K562 (cell line): Measurements from ENCODE around the gene SGSH. TPM values are rescaled to one million over a fixed set of nuclear protein-coding genes. Genes with fewer than 3 reads are reported as not detected.

ENCODE experiments used
- BACH1 ChIP-seq: fragments of 200-800 bp; sonication (Bioruptor generic); IDR thresholded peaks from 2 replicates; pipeline ENCODE4 v1.6.1; 2016; ENCODE audit warnings: missing genetic modification characterization, missing compliant biosample characterization
- CXXC5 ChIP-seq: fragments of 250-450 bp; sonication (Bioruptor Pico); IDR thresholded peaks from 2 replicates; pipeline ENCODE4 v1.8.0; 2022; ENCODE audit warnings: inconsistent platforms, mild to moderate bottlenecking, moderate library complexity
- DMBX1 ChIP-seq: fragments of 250-450 bp; sonication (Bioruptor Pico); IDR thresholded peaks from 2 replicates; pipeline ENCODE4 v1.8.0; 2022; ENCODE audit warnings: inconsistent platforms, mild to moderate bottlenecking, moderate library complexity, borderline replicate concordance
- EWSR1 ChIP-seq: fragments of 450-650 bp; IDR thresholded peaks from 2 replicates; pipeline ENCODE4 v1.6.1; 2018; ENCODE audit warnings: borderline replicate concordance, mild to moderate bottlenecking, low read depth, moderate library complexity; ENCODE audit not compliant: partially characterized antibody
- HDAC1 ChIP-seq, 2 experiments: fragments of 450-650 bp; IDR thresholded peaks; 2 replicates each; pipeline ENCODE4 v1.6.1; 2016 to 2017; ENCODE audit warnings: inconsistent platforms in 1 of 2, mild to moderate bottlenecking in 1 of 2, moderate library complexity in 1 of 2
- HIVEP1 ChIP-seq: fragments of 250-450 bp; sonication (Bioruptor Pico); IDR thresholded peaks from 2 replicates; pipeline ENCODE4 v1.4.0; 2020; ENCODE audit warnings: mild to moderate bottlenecking
- MAZ ChIP-seq, 2 experiments: fragments of 450-650 bp in 1 of 2; sonication (generic) in 1 of 2; formaldehyde crosslinking; IDR thresholded peaks in 1 of 2; conservative IDR thresholded peaks in 1 of 2; 2 replicates each; pipeline versions ENCODE4 v1.4.0 to v1.5.0; 2020; ENCODE audit warnings: mild to moderate bottlenecking in 1 of 2, missing genetic modification reagents in 1 of 2
- NCOA1 ChIP-seq: fragments of 450-650 bp; IDR thresholded peaks from 2 replicates; pipeline ENCODE4 v1.6.1; 2016; ENCODE audit warnings: low read depth
- NFXL1 ChIP-seq: fragments of 450-650 bp; formaldehyde crosslinking; IDR thresholded peaks from 2 replicates; pipeline ENCODE4 v1.4.0; 2021; ENCODE audit warnings: mild to moderate bottlenecking
- RHOXF2B ChIP-seq: fragments of 250-450 bp; sonication (Bioruptor Pico); conservative IDR thresholded peaks from 2 replicates; pipeline ENCODE4 v1.5.1; 2021
- ZBTB12 ChIP-seq: fragments of 250-450 bp; sonication (Bioruptor Pico); IDR thresholded peaks from 2 replicates; pipeline ENCODE4 v1.4.0; 2020
- ZBTB8A ChIP-seq: fragments of 450-650 bp; IDR thresholded peaks from 2 replicates; pipeline ENCODE4 v1.6.1; 2018; ENCODE audit warnings: mild to moderate bottlenecking, moderate library complexity; ENCODE audit not compliant: partially characterized antibody
- ZNF121 ChIP-seq: sonication (generic); formaldehyde crosslinking; conservative IDR thresholded peaks from 2 replicates; pipeline ENCODE4 v1.8.0; 2022; ENCODE audit warnings: missing genetic modification reagents
- ZNF175 ChIP-seq: fragments of 200-800 bp; sonication (Bioruptor generic); IDR thresholded peaks from 2 replicates; pipeline ENCODE4 v1.6.1; 2016; ENCODE audit warnings: low read depth, mild to moderate bottlenecking, missing genetic modification characterization, missing compliant biosample characterization
- ZNF436 ChIP-seq: fragments of 250-450, 450-650 bp; sonication (Bioruptor Pico); formaldehyde crosslinking; IDR thresholded peaks from 2 replicates; pipeline ENCODE4 v1.7.0; 2020; ENCODE audit warnings: mild to moderate bottlenecking
- ZNF780A ChIP-seq: fragments of 250-450 bp; sonication (Bioruptor Pico); IDR thresholded peaks from 2 replicates; pipeline ENCODE4 v1.5.0; 2021; ENCODE audit warnings: mild to moderate bottlenecking
- polyA plus RNA-seq, 8 experiments: library from polyadenylated mRNA; depleted of rRNA in 4 of 8; stranded (reverse) in 5 of 8; unstranded in 3 of 8; fragments of >200 nt; fragmentation: Nextera tagmentation in 2 of 8; fragmentation: Illumina TruSeq in 1 of 8; extraction: Ambion mirVana in 2 of 8; extraction: Trizol in 1 of 8; gene quantifications; 2 replicates each; pipeline versions ENCODE4 v1.2.1 to v1.2.3, GENCODE V29; 2011 to 2014; ENCODE audit warnings: inconsistent platforms in 1 of 8, missing spikeins in 1 of 8
- total RNA-seq, 7 experiments: library from RNA; depleted of rRNA in 6 of 7; stranded (reverse); fragments of >200 nt in 6 of 7; fragmentation: Illumina TruSeq in 2 of 7; extraction: Trizol in 2 of 7; gene quantifications; 2 replicates each; pipeline versions ENCODE4 v1.2.1 to v1.2.3, GENCODE V29; 2011 to 2021; ENCODE audit warnings: low replicate concordance in 1 of 7
- TF ChIP-seq, protein P1 (sequence below), 2 experiments: fragments of 450-650 bp; IDR thresholded peaks; 2 replicates each; pipeline ENCODE4 v1.6.1; 2016; ENCODE audit warnings: mild to moderate bottlenecking in 2 of 2, borderline replicate concordance in 1 of 2, low read depth in 1 of 2, moderate library complexity in 1 of 2
- TF ChIP-seq, protein P2 (sequence below): sonication (generic); IDR thresholded peaks from 2 replicates; pipeline ENCODE4 v1.6.1; 2016

The SGSH gene
- total and polyA plus RNA-seq, 9 of the 15 experiments (the other 6 are each of a cell fraction or from before 2014, with no cell fraction given), result 0.25 to 15.7 (median 4.9) TPM

DNA sequence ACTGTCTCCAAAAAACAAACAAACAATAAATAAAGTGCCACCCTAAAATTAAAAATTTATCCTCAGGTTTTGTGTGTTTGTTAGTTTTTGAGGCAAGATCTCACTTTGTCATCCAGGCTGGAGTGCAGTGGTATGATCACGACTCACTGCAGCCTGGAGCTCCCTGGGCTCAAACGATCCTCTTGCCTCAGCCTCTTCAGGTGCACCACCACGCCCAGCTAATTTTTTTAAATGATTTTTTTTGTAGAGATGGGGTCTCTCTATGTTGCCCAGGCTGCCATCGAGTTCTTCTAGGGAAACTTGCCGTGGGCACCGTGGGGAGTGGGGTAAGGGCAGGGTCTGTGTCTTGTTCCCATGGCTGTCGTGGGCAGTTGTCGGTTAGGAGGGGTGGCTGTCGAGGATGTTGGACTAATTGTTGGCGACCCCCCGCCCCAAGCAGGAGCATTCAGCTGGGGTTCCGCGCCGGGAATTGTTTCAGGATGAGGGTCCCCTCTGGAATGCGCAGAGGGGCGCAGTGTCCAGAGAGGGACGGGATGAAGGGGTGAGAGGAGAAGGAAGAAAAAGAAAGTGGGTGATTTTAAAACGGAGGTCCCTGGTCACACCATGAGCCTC lies 39.4 kb upstream of the SGSH start (continued):
- TF ChIP-seq, protein P1, sequence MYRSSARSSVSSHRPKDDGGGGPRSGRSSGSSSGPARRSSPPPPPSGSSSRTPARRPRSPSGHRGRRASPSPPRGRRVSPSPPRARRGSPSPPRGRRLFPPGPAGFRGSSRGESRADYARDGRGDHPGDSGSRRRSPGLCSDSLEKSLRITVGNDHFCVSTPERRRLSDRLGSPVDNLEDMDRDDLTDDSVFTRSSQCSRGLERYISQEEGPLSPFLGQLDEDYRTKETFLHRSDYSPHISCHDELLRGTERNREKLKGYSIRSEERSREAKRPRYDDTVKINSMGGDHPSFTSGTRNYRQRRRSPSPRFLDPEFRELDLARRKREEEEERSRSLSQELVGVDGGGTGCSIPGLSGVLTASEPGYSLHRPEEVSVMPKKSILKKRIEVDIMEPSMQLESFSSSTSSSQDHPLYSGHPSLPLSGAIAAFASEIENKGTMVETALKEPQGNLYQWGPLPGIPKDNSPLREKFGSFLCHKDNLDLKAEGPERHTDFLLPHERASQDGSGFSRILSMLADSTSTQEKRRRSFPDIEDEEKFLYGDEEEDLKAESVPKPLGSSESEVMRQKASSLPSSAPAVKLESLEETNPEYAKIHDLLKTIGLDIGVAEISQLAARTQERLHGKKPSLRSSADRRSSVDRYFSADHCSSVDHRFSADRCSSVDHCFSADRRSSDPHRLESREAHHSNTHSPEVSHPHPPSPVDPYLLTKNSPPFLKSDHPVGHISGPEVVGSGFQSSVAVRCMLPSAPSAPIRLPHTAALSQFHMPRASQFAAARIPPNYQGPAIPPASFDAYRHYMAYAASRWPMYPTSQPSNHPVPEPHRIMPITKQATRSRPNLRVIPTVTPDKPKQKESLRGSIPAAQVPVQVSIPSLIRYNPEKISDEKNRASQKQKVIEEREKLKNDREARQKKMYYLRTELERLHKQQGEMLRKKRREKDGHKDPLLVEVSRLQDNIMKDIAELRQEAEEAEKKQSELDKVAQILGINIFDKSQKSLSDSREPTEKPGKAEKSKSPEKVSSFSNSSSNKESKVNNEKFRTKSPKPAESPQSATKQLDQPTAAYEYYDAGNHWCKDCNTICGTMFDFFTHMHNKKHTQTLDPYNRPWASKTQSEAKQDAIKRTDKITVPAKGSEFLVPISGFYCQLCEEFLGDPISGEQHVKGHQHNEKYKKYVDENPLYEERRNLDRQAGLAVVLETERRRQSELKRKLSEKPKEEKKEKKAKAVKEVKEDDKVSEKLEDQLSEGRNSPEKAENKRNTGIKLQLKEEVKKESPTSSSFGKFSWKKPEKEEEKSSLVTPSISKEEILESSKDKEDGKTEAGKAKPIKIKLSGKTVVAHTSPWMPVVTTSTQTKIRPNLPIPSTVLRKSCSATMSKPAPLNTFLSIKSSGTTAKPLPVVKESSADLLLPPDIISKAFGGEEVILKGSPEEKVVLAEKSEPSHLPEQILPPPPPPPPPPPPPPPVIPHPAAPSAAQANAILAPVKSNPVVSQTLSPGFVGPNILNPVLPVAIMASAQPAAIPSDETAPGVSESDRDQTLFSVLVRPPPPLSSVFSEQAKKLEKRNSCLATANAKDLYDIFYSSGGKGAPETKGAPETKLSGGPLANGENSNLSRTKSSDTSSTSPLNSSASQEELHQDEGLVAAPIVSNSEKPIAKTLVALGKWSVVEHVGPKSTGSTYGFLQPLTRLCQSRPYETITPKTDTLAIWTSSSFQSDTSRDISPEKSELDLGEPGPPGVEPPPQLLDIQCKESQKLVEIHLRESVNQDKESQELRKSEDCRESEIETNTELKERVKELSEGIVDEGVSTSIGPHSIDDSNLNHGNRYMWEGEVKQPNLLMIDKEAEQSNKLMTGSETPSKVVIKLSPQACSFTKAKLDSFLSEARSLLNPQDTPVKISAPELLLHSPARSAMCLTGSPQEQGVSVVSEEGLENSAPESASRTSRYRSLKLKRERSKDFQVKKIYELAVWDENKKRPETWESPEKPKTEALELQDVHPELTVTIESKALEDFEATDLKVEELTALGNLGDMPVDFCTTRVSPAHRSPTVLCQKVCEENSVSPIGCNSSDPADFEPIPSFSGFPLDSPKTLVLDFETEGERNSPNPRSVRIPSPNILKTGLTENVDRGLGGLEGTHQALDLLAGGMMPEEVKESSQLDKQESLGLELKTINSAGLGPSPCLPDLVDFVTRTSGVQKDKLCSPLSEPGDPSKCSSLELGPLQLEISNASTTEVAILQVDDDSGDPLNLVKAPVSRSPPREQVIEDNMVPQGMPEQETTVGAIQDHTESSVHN (IDR thresholded peaks at IDR 0.05; ENCODE audit: borderline replicate concordance in 1 of 2, low read depth in 1 of 2), result no peak
- no peak for TF ChIP-seq EWSR1
- TF ChIP-seq ZNF121 (CRISPR knock-in tag), result peak; percentile 34; the same call in 1 of the 2 replicates
- no peak for TF ChIP-seq ZBTB12
- TF ChIP-seq HIVEP1 (CRISPR knock-in tag), result no peak
- no peak for TF ChIP-seq DMBX1 (CRISPR knock-in tag)
- no peak for TF ChIP-seq RHOXF2B (CRISPR knock-in tag)
- TF ChIP-seq NCOA1, result 0 out of 2 replicates have a peak, but pooled peaks have one; percentile 5
- TF ChIP-seq ZNF436 (CRISPR knock-in tag), result no peak
- no peak for TF ChIP-seq ZNF780A (CRISPR knock-in tag)
- TF ChIP-seq HDAC1 (IDR thresholded peaks at IDR 0.05), result no peak
- TF ChIP-seq ZBTB8A, result no peak
- no peak for TF ChIP-seq ZNF175 (CRISPR knock-in tag)
- TF ChIP-seq, protein P2, sequence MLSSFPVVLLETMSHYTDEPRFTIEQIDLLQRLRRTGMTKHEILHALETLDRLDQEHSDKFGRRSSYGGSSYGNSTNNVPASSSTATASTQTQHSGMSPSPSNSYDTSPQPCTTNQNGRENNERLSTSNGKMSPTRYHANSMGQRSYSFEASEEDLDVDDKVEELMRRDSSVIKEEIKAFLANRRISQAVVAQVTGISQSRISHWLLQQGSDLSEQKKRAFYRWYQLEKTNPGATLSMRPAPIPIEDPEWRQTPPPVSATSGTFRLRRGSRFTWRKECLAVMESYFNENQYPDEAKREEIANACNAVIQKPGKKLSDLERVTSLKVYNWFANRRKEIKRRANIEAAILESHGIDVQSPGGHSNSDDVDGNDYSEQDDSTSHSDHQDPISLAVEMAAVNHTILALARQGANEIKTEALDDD, result no peak
- TF ChIP-seq CXXC5 (CRISPR knock-in tag), result no peak
- no peak for TF ChIP-seq MAZ (CRISPR knock-in tag; conservative IDR thresholded peaks at IDR 0.05 in 1 of 2, IDR thresholded peaks at IDR 0.05 in 1 of 2)
- no peak for TF ChIP-seq BACH1 (tag)
- TF ChIP-seq NFXL1 (CRISPR knock-in tag), result no peak
